UCSD-AML1 (cell line): ENCODE data around the gene SLC12A4.
"Not testable (repeated sequence)": the region's sequence is repeated elsewhere in the genome, so short reads cannot be mapped to it uniquely, and the experiment has no call there.

Experiments used
- DNase-seq: peaks from one replicate; lab custom pipeline; 2025; ENCODE audit not compliant: unreplicated experiment; lab: John Stamatoyannopoulos, UW

SLC12A4 gene

DNA sequence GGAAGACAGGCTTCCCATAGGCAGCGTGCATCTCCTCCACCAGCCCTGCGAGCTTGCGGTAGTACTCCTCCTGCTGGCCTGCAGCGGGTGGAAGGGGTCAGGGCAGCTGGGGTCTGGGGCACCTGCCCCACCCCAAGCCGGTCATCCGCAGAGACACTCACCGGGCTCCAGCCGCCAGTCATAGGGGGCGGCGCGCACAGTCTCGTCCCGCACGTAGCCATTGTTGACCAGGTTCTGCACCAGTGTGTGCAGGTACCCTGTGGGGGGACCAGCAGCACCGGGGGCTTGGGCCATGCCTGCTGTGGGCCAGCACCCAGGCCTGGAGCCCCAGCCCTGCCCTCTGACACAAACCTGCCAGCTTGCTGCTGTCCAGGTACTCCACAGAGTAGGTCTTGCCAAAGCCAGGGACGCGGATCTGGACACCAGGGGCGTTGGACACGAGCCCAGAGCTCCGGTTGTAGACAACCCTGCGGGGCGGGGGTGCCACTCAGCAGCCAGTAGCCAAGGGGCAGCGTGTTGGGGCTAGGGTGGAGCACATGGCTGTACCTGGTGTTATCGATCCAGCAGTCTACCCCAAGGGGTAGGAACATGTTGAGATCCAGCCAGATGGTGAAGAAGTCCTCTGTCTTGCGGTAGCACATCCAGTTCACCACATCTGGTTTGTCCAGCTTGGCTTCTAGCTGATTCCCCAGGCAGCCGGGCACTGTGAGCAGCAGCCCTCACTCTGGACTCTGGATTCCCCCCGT is 25.8 kb downstream of the SLC12A4 start:
- no peak for DNase-seq

DNA sequence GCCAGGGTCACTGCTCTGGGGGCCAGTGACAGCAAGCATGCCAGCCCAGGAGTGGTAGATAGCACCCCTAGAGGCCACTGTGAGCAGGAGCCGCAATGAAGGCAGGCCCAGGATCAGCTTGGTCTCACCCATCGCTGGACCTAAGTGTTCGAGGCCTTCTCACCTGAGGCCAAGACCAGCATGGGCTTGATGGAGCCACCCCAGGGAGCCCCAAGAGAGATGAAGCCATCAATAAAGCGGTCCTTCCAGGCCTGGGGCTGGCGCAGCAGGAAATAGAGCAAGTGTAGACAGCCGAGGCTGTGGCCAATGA is 26.3 kb downstream of the SLC12A4 start:
- peak; percentile 42 for DNase-seq

DNA sequence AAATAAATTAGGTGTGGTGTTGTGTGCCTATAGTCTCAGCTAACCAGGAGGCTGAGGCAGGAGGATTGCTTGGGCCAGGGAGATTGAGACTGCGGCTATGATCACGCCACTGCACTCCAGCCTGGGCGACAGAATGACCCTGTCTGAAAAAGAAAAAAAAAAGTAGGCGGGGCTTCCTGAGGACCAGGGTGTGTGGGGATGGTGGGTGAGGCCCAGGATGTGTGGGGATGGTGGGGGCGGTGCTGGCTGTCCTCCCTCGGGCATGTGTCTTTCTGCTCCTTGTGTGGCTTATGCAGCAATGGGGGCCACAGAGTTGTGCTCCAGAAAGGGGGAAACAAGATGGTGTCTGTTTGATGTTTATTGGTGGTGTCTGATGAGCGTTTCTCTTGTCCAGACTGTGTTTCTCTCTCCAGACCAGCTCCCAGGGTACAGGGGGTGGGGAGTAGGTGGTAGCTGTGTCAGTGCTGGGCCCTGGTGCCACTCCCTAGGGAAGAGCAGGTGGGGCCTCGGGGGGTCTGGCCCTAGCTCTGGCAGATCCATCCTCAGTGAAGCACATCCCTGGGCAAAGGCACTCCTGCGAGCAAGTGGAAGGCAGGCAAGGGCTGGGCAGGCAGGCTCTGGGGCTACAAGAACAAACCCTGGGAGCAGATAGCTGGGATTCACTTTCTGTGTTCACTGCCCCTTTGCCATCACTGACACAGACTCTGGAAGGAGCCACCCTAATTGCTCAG is 26.8 kb downstream of the SLC12A4 start:
- no peak for DNase-seq

GRCh38 chr16:67940446-67941089 is 27.9 kb downstream of the SLC12A4 start:
- DNase-seq, result no peak

GRCh38 chr16:67939507-67940445 is 28.7 kb downstream of the SLC12A4 start:
- no peak for DNase-seq

GRCh38 chr16:67937713-67938112 is 30.7 kb downstream of the SLC12A4 start:
- not testable (repeated sequence) for DNase-seq

DNA sequence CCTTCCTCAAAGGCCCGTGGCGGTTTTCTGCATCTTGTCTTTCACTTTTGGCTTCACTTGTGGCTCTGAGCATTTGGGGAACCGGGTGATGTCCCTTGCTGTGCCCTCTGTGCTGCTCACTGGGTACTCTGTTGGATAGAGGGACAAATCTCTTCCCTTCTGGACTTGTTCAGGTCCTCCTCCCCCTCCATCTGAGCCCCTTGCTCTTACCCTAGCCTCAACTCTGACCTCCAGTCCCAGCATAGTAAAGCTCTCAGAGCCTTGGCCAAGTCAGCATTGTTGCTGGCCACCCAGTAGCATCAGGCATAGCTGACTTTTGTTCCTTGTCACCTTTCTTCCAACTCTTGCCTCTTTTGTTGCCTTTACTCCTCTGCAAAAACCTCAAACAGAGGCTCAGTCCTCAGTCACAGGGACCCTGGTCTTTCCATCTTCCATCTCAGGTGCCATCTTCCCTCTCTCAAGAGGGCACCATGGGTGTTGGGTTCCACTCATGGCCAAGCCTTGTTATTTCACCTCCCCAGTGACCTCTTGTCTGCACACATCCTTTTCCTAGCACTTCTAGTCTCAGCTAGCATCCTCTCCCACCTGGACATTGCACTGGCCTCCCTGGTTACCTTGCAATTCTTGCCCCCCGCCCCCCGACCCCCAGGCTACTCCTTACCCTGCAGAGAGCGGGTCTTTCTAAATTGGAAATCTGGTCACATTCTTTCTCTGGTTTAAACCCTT is 31.4 kb downstream of the SLC12A4 start:
- DNase-seq, result no peak

DNA sequence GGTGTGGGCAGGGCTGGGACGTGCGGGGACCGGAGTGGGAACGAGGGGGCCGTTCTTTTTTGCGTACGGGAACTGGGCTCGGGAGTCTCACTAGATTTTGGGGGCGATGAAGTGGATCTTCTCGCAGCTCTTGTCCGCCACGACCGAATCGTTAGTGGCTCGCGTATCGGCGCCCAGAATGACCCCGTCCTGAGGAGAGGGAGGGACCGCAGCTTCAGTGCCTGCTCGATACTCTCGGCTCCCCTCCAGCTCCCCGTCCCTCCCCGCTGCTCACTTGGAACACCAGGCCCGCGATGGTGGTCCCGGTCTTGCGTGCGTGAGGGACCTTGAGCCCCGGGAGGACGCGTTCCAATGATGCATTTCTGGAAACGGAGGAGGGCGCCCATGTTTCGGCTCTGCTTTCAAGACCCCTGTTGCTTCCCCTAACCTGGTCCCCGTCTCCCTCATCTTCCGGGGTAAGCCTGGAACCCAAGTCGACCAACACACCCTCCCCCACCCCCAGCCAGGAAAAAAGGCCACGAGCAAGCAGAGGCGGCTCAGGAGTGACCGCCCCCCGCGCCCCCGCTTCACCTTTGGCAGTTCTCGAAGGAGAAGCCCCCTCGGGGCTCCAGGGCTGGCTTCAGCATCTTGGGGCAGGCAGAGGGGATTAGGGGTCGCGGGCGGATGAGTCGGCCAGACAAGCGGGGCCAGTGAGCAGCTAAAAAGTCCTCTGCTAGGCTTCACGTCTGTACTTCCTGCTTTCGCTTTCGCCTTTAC is 32.1 kb downstream of the SLC12A4 start, which contains the start of gene PSMB10:
TSS of gene PSMB10 (minus strand) at position 727 of the 756 bp plus-strand sequence. CDS start at position 626, 101 bp downstream.
- peak; percentile 70 for DNase-seq

DNA sequence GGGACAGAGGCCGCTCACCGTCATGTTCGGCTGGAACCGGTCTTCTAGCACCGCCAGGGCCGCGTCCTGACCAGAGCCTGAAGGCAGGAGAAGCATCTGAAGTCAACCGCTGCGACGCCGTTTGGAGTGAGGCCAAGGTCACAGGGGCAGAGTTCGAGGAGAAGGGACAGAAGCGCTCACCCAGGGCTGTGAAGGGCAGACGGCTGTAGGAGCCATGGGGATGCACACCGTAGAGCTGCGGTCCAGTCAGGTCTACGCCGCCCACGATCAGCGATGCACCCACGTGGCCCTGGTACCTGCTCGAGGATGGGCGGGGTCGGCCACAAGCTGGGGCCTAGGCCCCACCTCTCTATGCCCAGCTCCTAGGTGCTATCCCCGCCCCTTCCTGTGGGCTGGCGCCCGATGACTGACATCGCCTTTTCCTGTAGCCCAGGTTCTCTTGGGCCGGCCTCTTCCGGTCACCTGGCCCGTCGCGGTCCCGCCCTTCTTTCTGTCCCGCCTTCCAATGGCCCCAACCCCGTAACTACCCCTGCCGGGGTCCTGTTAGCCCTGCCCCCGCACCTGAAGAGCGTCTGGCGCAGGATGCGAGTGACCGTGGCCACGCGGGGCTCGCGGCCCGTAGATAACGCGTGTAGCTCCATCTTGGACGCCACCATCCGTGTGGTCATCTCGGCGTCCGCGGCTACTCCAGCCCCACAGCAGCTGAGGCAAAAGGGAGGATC is 32.9 kb downstream of the SLC12A4 start:
- peak; percentile 92 for DNase-seq

DNA sequence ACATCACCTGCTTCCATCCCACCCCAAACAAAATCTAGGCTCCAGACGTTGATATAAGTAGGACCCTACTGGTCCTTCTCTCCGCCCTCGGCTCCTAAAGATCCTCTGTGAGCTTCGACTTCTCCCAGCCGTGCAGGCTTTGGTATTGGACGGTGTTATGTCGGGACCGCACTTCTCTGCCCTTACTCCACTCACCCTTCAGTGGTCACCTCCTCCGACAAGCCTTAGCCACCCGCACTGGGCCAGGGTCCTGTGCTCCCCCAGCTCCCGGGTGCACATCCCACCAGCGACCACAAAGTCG is 33.4 kb downstream of the SLC12A4 start:
- no peak for DNase-seq

GRCh38 chr16:67934306-67935100 is 33.9 kb downstream of the SLC12A4 start:
- no peak for DNase-seq

DNA sequence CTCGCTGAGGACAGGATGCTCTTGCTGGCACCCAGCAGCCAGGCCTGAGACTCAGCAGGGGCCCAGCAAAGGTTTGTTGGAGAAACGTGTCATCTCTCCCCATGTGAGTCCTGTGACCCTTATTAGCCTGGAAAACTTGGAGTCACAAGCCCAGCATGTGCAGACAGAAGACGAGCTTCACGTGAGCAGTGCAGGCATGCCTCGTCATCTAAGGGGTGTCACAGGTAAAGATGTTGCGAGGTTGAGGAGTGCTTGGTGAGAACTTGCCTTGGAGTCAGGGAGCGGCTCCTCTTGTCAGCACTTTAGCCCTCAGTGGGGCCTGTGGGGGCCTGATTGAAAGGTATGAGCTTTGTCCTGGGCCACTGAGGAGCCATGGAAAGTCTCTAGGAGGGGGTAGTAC is 34.6 kb downstream of the SLC12A4 start:
- no peak for DNase-seq

- no peak for DNase-seq
These were observed 36.0 kb downstream of the SLC12A4 start for GRCh38 chr16:67932462-67932840.

DNA sequence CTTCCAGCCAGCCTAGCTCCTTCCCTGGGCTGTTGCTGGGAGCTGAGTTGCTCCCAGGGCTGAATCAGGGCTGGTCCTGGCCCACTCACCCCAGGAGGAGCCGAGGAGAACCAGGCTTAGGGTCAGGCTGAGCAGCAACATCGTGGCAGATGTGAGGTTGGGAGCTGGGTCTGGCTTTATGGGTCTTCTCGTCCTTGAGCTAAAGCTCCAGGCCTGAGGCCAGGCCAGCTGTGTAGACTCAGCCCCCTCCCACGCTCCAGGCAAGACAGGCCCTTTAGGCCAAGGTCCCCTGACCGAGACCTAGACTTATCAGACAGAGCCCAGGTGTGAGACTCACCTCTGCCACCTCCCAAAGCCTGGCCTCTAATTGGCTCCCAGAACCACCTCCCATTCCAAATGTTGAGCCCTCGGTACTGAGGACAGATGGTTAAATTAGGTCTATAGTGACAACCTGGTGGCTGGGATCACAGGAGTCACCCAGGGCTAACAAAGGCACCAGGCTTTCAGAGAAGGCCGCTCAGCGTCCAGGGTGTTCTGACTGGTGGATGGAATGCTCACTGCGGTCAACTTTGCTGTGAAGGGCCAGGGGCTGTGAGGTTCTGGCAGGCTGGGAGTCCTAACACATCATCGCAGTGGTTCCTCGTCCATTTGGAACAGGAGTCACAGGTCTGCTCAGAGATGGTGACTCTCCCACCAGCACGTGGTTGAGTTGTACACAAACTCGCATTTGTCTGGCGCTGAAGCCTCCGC is 36.5 kb downstream of the SLC12A4 start, which contains the start of gene CTRL:
TSS of gene CTRL (minus strand) at position 151 of the 750 bp plus-strand sequence. CDS start at position 141, 10 bp downstream.
- no peak for DNase-seq

DNA sequence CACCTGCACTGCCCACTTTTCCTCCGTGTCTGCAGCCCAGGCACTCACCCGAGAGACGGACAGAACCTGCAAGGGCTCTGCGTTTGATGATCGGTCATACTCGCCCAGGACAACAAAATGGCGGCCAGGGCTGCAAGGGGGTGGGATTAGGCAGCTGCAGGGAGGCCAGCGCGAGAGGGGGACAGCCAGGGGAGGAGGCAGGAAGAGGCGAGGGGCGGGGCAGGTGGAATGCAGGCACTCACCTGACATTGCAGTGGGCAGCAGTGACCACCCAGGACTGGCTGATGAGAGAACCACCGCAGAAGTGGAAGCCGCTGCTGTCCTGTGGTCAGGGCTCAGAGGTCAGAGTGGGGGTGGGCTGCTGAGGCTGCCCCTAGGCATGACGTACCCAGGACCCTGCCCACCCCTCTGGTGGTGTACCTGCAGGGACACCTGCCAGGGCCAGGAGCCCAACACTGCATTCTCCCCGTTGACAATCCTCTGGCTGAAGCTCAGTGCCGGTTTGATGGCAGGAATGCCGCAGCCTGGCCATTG is 37.7 kb downstream of the SLC12A4 start:
- DNase-seq, result no peak

DNA sequence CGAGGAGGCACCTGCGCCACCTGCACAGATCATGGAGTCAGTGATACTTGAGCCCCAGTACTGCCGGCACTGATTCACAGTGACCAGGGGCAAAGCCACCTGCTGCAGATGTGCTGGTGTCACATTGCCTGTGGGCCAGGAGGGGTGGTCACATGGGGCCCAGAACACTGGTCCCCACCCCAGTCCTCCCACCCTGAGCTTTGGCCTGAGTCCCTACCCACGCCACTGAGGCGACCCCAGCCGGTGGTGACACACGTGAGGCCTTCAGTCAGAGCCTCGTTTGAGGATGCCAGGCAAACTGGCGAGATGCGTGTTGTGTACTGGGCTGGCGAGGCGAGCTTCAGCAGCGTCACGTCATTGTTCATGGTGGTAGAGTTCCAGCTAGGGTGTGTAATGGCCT is 38.2 kb downstream of the SLC12A4 start:
- DNase-seq, result no peak
